AG10803 (cell line): ENCODE measurements around the gene RPL21.

Experiments used
- DNase-seq: peaks from one replicate; pipeline ENCODE4 v3.0.0; 2010; ENCODE audit warnings: low read depth
- H3K4me3 ChIP-seq: 2 replicates; pipeline ENCODE4 v1.5.1; 2011; ENCODE audit warnings: mild to moderate bottlenecking, low read length, control low read depth
- CTCF ChIP-seq: conservative IDR thresholded peaks from 2 replicates; pipeline ENCODE4 v1.5.1; 2011; ENCODE audit warnings: mild to moderate bottlenecking, low read length, control low read depth, inconsistent platforms

RPL21 gene

GRCh38 chr13:27300941-27301586 is 49.7 kb downstream of the RPL21 start:
- H3K4me3 ChIP-seq = no peak overlapping the region
- no peak for TF ChIP-seq CTCF
- DNase-seq = no peak

GRCh38 chr13:27302643-27303262 is 51.4 kb downstream of the RPL21 start:
- no peak for DNase-seq

GRCh38 chr13:27304099-27304498 is 52.7 kb downstream of the RPL21 start:
- H3K4me3 ChIP-seq = no peak overlapping the region
- no peak for TF ChIP-seq CTCF

More at GRCh38 chr13:27302643-27303262, 51.4 kb downstream of the RPL21 start:
- no peak for TF ChIP-seq CTCF
- H3K4me3 ChIP-seq = no peak overlapping the region

GRCh38 chr13:27304611-27305010 is 53.3 kb downstream of the RPL21 start:
- DNase-seq = no peak
- no peak overlapping the region for H3K4me3 ChIP-seq
- TF ChIP-seq CTCF = no peak

More at GRCh38 chr13:27304099-27304498, 52.7 kb downstream of the RPL21 start:
- DNase-seq = no peak
